GM19463 (cell line): ENCODE measurements around the gene IRX3.

Source experiments
- ATAC-seq: cut with Tn5 transposase; IDR thresholded peaks from one replicate; pipeline ENCODE4 v1.9.1; 2021; ENCODE audit warnings: mild to moderate bottlenecking, moderate library complexity; ENCODE audit not compliant: unreplicated experiment

Gene IRX3

GRCh38 chr16:54240271-54241129 lies 46.1 kb downstream of the IRX3 start:
- ATAC-seq: no peak

GRCh38 chr16:54239456-54239855 lies 47.1 kb downstream of the IRX3 start:
- no peak for ATAC-seq

GRCh38 chr16:54236773-54237172 lies 49.8 kb downstream of the IRX3 start:
- ATAC-seq: no peak

GRCh38 chr16:54233615-54234014 lies 53.0 kb downstream of the IRX3 start:
- ATAC-seq: no peak
